ENCODE data around the gene ATXN3. TPM values are rescaled to one million over a fixed set of nuclear protein-coding genes. Genes with fewer than 3 reads are reported as not detected.

Gene ATXN3
- total RNA-seq, 1 experiment from 2014 or later, result 27.6 TPM

- BruUV-seq (replicated peaks), result no TSS peak
- ChIA-PET RAD21 (ENCODE audit: low non-redundant PET in 1 of 2, low total read pairs in 2 of 2, uncharacterized antibody in 2 of 2, unreplicated experiment in 2 of 2) (no interaction called here), CTCF (no interaction called here), POLR2A (no interaction called here)
- Histone ChIP-seq H3K9me2 (ENCODE audit: insufficient read depth) (no peaks in the 10 kb centered on the region), H3K27ac (ENCODE audit: low read depth, low read length) (no peak overlapping the region), H3K36me3 (ENCODE audit: control insufficient read depth in 1 of 2, insufficient read depth in 2 of 2, low read length in 2 of 2) (peaks cover 21 to 36% of the 10 kb centered on the region in 2 experiments), H3K4me2 (ENCODE audit: low read length) (no peak overlapping the region), H3K9ac (ENCODE audit: low read length) (no peak overlapping the region), H3K4me3 (replicated peaks in 1 of 2; ENCODE audit: low read depth in 1 of 2, low read length in 2 of 2) (no peak overlapping the region), H4K20me1 (ENCODE audit: insufficient read depth) (no peaks in the 10 kb centered on the region), H2AFZ (ENCODE audit: low read depth, low read length, poor library complexity, severe bottlenecking) (no peak overlapping the region), H3K9me3 (ENCODE audit: control insufficient read depth in 1 of 2, insufficient read depth in 1 of 2, low read depth in 1 of 2, low read length in 2 of 2) (no peaks in the 10 kb centered on the region), H3K27me3 (ENCODE audit: insufficient read depth, low read length) (no peaks in the 10 kb centered on the region), H3K4me1 (ENCODE audit: control insufficient read depth in 1 of 2, insufficient read depth in 2 of 2, low read length in 2 of 2) (no peaks in the 10 kb centered on the region), H3K79me2 (ENCODE audit: insufficient read depth, low read length) (no peaks in the 10 kb centered on the region)
- intact Hi-C loops (cut with micrococcal nuclease), result no loop called here
- TF ChIP-seq ZBTB33 (IDR thresholded peaks at IDR 0.05; ENCODE audit: extremely low read depth, insufficient replicate concordance, low read length) (no peak), ATF3 (IDR thresholded peaks at IDR 0.05) (no peak)
- no peak for DNase-seq (ENCODE audit: low read depth, low spot score)
- no peak for ATAC-seq
These were observed 48.0 kb upstream of the ATXN3 start for GRCh38 chr14:92154283-92154942.

GRCh38 chr14:92153581-92153980, 47.2 kb upstream of the ATXN3 start:
- no peak overlapping the region for H3K9ac ChIP-seq (ENCODE audit: low read length)
- no peak overlapping the region for H3K4me3 ChIP-seq (replicated peaks in 1 of 2; ENCODE audit: low read depth in 1 of 2, low read length in 2 of 2)
- ChIA-PET CTCF (no interaction called here), RAD21 (ENCODE audit: low non-redundant PET in 1 of 2, low total read pairs in 2 of 2, uncharacterized antibody in 2 of 2, unreplicated experiment in 2 of 2) (no interaction called here), POLR2A (interaction anchor here (0.7 kb wide), 1 partner anchor 47 kb away, joined by 3 read pairs; no protein-coding TSS in a partner anchor)
- ATAC-seq, result no peak
- H3K27me3 ChIP-seq (ENCODE audit: insufficient read depth, low read length), result no peaks in the 10 kb centered on the region
- H3K9me2 ChIP-seq (ENCODE audit: insufficient read depth), result no peaks in the 10 kb centered on the region
- H3K27ac ChIP-seq (ENCODE audit: low read depth, low read length), result no peak overlapping the region
- H4K20me1 ChIP-seq (ENCODE audit: insufficient read depth), result no peaks in the 10 kb centered on the region
- no peak overlapping the region for H3K4me2 ChIP-seq (ENCODE audit: low read length)
- BruUV-seq (replicated peaks), result no TSS peak
- TF ChIP-seq EZH2phosphoT487 (IDR thresholded peaks at IDR 0.05; ENCODE audit: borderline replicate concordance) (no peak), FOSL1 (IDR thresholded peaks at IDR 0.05; ENCODE audit: low read depth) (no peak), ZFX (IDR thresholded peaks at IDR 0.05) (no peak)
- intact Hi-C loops (cut with micrococcal nuclease), result no loop called here
- H2AFZ ChIP-seq (ENCODE audit: low read depth, low read length, poor library complexity, severe bottlenecking), result no peak overlapping the region
- no peaks in the 10 kb centered on the region for H3K9me3 ChIP-seq (ENCODE audit: control insufficient read depth in 1 of 2, insufficient read depth in 1 of 2, low read depth in 1 of 2, low read length in 2 of 2)
- H3K36me3 ChIP-seq (ENCODE audit: control insufficient read depth in 1 of 2, insufficient read depth in 2 of 2, low read length in 2 of 2), result peaks cover 21 to 35% of the 10 kb centered on the region in 2 experiments
- DNase-seq (ENCODE audit: low read depth, low spot score), result no peak
- H3K4me1 ChIP-seq (ENCODE audit: control insufficient read depth in 1 of 2, insufficient read depth in 2 of 2, low read length in 2 of 2), result no peaks in the 10 kb centered on the region
- no peaks in the 10 kb centered on the region for H3K79me2 ChIP-seq (ENCODE audit: insufficient read depth, low read length)
